Measurements from ENCODE around the gene FALEC. TPM values are rescaled to one million over a fixed set of nuclear protein-coding genes. Genes with fewer than 3 reads are reported as not detected.
"Not testable (repeated sequence)": the region's sequence is repeated elsewhere in the genome, so short reads cannot be mapped to it uniquely, and the experiment has no call there.

Gene FALEC
- total RNA-seq, 1 experiment from 2014 or later, result not detected

GRCh38 chr1:150574260-150575071, 58.9 kb downstream of the FALEC start:
- DNase-seq (ENCODE audit: low read depth), result no peak

GRCh38 chr1:150575072-150575489, 59.5 kb downstream of the FALEC start:
- DNase-seq (ENCODE audit: low read depth), result no peak

GRCh38 chr1:150575518-150576366, 60.2 kb downstream of the FALEC start:
- DNase-seq (ENCODE audit: low read depth), result no peak

- DNase-seq (ENCODE audit: low read depth), result no peak
Observed at GRCh38 chr1:150576367-150576711, 60.8 kb downstream of the FALEC start.

- DNase-seq (ENCODE audit: low read depth), result peak; percentile 23
Observed at GRCh38 chr1:150576794-150577556, 61.4 kb downstream of the FALEC start.

- DNase-seq (ENCODE audit: low read depth), result peak; percentile 53
Observed at GRCh38 chr1:150577557-150578271, 62.2 kb downstream of the FALEC start.

GRCh38 chr1:150578272-150579109, 62.9 kb downstream of the FALEC start:
- peak; percentile 93 for DNase-seq (ENCODE audit: low read depth)

- DNase-seq (ENCODE audit: low read depth), result peak; percentile 97
Observed at GRCh38 chr1:150579110-150579944, 63.8 kb downstream of the FALEC start, which contains the start of gene MCL1. MCL1 (minus strand) TSS chr1:150579610; CDS start chr1:150579530, 80 bp downstream.

GRCh38 chr1:150579945-150580642, 64.5 kb downstream of the FALEC start:
- DNase-seq (ENCODE audit: low read depth), result no peak

- DNase-seq (ENCODE audit: low read depth), result not testable (repeated sequence)
Observed at GRCh38 chr1:150580966-150581365, 65.4 kb downstream of the FALEC start.

- DNase-seq (ENCODE audit: low read depth), result not testable (repeated sequence)
Observed at GRCh38 chr1:150581437-150581836, 65.9 kb downstream of the FALEC start.

- not testable (repeated sequence) for DNase-seq (ENCODE audit: low read depth)
Observed at GRCh38 chr1:150581962-150582361, 66.4 kb downstream of the FALEC start.

GRCh38 chr1:150582371-150582770, 66.8 kb downstream of the FALEC start:
- DNase-seq (ENCODE audit: low read depth), result no peak

Other genes with a start within 250 kb of the FALEC start
- gene APH1A, start 246.7 kb upstream of the FALEC start, total RNA-seq (2014; rRNA removed), result 114 and 117 TPM in 2 replicates
- gene C1orf54, start 243.0 kb upstream of the FALEC start, total RNA-seq (2014; rRNA removed), result 2.9 and 4.2 TPM in 2 replicates
- gene CIART, start 233.2 kb upstream of the FALEC start, total RNA-seq (2014; rRNA removed), result 5.1 TPM in 2 replicates
- 58.8 and 97.4 TPM in 2 replicates for gene MRPS21, start 221.9 kb upstream of the FALEC start, total RNA-seq (2014; rRNA removed)
- 34.7 and 41.8 TPM in 2 replicates for gene PRPF3, start 194.2 kb upstream of the FALEC start, total RNA-seq (2014; rRNA removed)
- 10.8 and 13.4 TPM in 2 replicates for gene RPRD2, start 151.6 kb upstream of the FALEC start, total RNA-seq (2014; rRNA removed)
- gene TARS2, start 28.3 kb upstream of the FALEC start, total RNA-seq (2014; rRNA removed), result 16.4 and 18.9 TPM in 2 replicates
- 108 and 129 TPM in 2 replicates for gene ECM1, start 7.6 kb upstream of the FALEC start, total RNA-seq (2014; rRNA removed)
- gene ADAMTSL4, start 33.7 kb downstream of the FALEC start, total RNA-seq (2014; rRNA removed), result 2.8 and 3.1 TPM in 2 replicates
- 287 TPM in 2 replicates for gene MCL1, start 63.9 kb downstream of the FALEC start, total RNA-seq (2014; rRNA removed)
- gene ENSA, start 113.9 kb downstream of the FALEC start, total RNA-seq (2014; rRNA removed), result 85.5 and 116 TPM in 2 replicates
- gene GOLPH3L, start 181.4 kb downstream of the FALEC start, total RNA-seq (2014; rRNA removed), result 5.0 and 6.9 TPM in 2 replicates
- 0.11 and 0.38 TPM in 2 replicates for gene HORMAD1, start 205.1 kb downstream of the FALEC start, total RNA-seq (2014; rRNA removed)